GM19328 (cell line): ENCODE results near the gene TET1.
"Not testable (repeated sequence)": the region's sequence is repeated elsewhere in the genome, so short reads cannot be mapped to it uniquely, and the experiment has no call there.

Experiments used
- ATAC-seq: cut with Tn5 transposase; IDR thresholded peaks from one replicate; pipeline ENCODE4 v1.9.1; 2021; ENCODE audit warnings: mild to moderate bottlenecking, moderate library complexity; ENCODE audit not compliant: unreplicated experiment

Gene TET1

DNA sequence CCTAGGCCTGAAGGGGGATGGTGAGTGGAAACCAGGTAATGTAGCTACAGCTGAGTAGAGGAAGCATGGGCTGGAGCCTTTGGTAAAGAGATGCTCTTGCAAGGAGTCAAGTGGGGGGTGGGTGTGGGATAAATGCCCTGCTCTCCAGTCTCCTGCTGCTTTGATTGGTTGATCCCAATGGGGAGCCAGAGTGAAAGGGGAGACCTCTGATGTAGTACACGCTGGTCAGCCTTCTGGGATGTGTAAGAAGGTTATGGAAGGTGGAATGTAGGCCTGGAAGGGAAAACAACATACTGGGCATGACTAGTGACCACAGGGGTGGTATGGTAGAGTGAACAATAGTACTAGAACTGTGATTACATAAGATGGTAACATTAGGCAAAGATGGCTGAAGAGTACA is 44.3 kb downstream of the TET1 start:
- no peak for ATAC-seq

DNA sequence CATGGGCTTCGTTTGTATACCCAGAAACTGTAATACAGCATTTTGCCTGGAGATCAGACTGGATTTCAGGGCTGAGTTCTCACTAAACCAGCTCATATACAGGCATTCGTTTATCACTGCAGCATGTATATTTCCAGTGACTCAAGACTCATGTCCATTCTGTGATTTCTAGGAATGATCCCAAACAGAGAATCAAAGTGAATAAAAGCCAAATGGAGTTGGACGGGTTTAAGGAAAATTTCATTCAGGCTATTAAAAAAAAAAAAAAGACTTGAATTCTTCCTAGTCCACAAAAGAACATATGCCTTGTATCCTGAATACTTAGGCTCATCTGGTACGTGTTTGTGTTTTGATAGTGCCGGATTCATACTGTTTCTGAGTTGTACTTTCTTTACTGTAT is 46.8 kb downstream of the TET1 start:
- no peak for ATAC-seq

DNA sequence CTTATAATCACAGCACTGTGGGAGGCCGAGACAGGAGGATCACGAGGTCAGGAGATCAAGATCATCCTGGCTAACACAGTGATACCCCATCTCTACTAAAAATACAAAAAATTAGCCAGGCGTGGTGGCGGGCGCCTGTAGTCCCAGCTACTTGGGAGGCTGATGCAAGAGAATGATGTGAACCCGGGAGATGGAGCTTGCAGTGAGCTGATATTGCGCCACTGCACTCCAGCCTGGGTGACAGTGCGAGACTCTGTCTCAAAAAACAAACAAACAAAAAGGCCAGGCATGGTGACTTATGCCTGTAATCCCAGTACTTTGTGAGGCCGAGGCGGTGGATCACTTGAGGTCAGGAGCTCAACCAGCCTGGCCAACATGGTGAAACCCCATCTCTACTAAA is 49.9 kb downstream of the TET1 start:
- not testable (repeated sequence) for ATAC-seq

DNA sequence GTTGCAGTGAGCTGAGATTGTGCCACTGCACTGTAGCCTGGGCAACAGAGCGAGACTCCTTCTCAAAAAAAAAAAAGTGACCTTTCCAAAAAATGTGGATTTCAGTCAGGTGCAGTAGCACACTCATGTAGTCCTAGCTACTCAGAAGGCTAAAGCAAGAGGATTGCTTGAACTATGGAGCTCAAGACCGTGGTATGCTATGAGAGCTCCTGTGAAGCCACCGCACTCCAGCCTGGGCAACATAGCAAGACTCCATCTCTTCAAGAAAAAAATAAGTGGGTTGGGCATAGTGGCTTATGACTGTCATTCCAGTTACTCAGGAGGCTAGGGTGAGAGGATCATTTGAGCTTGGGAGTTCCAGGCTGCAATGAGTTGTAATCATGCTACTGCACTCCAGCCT is 51.1 kb downstream of the TET1 start:
- no peak for ATAC-seq

DNA sequence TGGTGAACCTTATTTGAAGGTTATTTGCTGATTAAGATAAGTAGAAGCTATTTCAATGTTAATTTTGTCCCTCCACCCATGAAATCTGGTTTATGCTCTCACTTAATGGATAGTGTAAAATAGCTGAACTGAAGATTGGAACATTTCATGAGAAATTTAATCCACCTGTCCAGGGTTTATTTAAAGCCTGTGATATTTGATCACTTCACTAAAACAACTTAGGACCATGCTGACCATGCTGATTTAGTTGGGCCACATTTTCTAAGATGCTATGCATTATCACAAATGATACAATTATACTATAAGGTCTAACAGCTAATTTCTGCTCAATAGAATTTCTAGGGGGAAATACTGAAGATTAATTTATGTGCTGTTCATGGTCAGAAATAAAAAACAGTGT is 53.8 kb downstream of the TET1 start:
- ATAC-seq = not testable (repeated sequence)

DNA sequence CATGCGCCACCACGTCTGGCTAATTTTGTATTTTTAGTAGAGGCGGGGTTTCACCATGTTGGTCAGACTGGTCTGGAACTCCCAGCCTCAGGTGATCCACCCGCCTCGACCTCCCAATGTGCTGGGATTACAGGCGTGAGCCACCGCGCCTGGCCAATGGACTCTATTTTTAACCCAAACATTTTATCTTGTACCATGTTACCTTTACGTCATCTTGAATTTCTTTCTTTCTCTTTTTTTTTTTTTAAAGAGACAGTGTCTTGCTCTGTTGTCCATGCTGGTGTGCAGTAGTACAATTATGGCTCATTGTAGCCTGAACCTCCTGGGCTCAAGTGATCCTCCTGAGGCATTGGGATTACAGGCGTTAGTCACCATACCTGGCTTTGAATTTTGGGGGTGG is 57.6 kb downstream of the TET1 start:
- ATAC-seq = not testable (repeated sequence)

DNA sequence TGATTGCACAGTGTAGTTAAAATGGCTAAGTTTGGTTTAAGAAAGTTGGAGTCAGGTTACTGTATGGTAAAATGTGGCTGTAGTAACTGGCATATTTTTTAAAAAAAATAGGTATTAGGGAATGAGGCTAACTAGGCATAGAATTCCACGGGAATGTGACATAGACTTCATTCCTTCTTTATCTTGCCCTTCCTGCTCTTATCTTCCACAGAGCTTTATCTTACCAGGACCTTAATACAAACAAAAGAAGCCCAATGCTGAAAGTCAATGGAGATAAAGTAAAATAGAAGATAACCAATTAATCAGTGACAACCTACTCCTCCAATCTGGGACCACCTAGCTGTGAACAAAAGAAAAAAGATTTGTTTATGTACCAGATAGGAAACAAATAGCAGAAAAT is 58.1 kb downstream of the TET1 start:
- ATAC-seq = no peak

DNA sequence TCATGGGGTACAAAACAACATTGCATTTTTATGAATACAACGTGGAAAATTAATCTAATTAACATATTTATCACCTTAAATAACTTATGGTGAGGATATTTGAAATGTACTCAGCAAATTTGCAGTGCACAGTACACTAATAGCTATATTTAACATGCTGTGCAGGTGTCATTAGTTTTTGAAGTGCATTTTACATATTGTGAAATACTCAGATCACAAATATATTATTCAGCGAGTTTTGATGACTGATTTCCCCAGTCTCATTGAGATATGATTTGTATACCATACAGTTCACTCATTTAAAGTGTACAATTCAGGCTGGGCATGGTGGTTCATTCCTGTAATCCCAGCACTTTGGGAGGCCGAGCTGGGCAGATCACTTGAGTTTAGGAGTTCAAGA is 59.5 kb downstream of the TET1 start:
- no peak for ATAC-seq

DNA sequence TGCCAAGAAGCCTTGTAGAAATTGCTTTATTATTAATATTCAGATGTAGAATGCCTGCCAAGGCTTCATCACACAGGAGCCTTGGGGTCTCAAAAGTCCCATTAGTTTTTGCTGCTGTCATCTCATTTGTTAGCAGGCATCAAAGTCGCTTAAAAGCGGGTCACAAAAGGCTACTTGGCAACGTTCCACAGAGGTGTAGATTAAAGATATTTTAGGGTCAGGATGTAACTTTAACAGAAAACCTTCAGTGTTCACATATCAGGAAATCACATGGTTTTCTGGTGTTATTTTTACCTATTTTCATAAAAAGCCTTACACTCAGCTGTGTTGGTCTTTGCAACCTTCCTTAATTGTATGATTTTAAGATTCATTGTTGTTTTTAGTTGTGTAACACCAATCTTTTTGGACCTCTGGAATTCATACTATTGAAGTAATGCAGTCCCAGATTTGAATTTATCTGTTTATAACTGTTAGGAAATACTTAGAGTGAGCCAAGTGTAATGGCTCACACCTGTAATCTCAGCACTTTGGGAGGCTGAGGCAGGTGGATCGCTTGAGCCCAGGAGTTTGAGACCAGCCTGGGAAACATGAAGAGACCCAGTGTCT is 65.3 kb downstream of the TET1 start:
- ATAC-seq = no peak

DNA sequence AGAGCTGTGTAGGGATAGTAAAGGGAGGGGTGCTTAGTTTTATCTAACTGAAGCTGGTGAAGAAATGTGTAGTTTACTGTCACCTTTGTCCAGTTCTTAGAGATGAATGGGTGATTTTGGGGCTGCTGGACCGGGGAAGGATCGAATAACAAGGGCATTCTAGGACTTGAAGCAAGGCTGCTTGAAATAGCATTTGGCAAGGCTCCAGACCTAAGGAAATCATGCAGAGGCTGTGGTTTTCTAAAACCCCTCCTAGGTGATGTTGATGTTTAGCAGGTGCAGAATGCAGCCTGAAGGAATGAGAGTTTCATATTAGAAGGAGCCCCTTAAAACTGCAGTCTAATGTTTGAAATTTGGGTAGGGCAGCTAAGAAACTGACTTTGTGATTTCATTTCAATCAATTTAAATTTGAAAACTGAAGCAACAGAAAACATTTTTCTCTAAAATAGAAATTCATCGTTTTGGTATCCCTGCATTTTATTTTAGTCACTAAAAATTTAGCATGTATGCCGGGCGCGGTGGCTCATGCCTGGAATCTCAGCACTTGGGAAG is 68.5 kb downstream of the TET1 start:
- no peak for ATAC-seq

DNA sequence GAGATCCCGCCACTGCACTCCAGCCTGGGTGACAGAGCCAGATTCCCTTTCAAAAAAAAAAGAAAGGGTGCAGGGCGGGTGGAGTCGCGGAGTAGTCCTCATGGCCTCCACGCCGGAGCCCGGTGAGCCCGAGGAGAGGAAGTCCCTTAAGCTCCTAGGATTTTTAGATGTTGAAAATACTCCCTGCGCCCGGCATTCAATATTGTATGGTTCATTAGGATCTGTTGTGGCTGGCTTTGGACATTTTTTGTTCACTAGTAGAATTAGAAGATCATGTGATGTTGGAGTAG is 72.1 kb downstream of the TET1 start:
- not testable (repeated sequence) for ATAC-seq

DNA sequence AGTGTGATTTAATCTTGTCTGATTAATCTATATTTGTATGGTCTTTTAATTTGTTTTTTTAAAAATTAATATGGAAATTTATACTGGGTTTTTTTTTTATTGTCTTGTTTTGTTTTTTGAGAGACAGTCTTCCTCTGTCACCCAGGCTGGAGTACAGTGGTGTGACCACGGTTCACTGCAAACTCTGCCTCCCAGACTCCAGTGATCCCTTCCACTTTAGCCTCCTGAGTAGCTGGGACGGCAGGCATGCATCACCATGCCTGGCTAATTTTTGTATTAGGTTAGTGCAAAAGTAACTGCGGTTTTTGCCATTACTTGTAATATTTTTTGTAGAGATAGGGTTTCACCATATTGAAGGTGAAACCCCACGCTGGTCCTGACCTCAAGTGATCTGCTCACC is 73.1 kb downstream of the TET1 start:
- no peak for ATAC-seq

DNA sequence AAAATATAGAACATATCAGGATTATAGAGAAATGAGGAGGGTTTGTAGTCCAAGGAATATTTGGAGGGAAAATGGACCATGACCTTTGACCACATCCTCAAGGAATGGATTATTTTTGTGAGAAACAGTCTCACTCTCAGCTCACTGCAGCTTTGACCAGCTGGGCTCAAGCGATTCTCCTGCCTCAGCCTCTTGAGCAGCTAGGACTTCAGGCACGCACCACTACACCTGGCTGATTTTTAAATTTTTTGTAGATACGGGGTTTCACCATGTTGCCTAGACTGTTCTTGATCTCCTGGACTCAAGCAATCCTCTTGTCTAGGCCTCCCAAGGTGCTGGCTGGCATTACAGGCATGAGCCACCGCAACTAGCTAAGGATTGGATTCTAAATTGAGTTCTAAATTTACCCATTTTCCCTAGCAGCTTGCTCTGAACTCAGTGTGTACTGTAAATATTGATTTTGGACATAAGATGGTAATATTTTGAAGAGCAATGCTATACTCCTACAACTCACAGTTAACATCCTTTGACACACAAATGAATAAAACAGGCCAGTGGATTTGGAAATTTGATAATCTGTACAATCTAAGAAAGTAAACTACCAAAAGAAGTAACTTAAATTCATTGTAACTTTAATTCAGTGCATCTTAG is 73.8 kb downstream of the TET1 start:
- no peak for ATAC-seq

DNA sequence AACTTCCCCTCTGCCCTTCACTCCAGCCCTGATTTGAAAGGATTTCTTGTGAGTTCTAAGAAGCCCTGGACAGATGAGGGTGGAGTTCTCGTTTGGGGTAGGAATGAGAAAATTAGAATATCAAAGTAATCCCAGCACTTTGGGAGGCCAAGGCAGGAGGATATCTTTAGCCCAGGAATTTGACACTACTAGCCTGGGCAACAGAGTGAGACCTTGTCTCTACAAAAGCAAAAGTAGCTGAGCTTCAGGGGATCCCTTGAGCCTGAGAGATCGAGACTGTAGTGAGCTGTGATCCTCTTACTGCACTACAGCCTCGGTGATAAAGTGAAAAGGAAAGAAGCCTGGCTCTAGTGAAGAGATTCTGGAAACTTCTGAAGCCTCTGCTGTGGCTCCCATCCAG is 76.2 kb downstream of the TET1 start:
- ATAC-seq = no peak

DNA sequence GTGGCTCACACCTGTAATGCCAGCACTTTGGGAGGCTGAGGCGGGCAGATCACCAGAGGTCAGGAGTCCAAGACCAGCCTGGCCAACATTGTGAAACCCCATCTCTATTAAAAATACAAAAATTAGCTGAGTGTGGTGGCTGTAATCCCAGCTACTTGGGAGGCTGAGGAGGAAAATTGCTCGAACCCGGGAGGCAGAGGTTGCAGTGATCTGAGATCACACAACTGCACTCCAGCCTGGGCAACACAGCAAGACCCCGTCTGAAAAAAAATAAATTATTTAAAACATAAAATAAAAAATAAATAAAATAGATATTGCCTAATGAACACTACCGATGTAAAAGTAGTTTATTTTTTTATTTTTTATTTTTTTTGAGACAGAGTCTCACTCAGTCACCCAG is 83.4 kb downstream of the TET1 start:
- ATAC-seq = not testable (repeated sequence)

DNA sequence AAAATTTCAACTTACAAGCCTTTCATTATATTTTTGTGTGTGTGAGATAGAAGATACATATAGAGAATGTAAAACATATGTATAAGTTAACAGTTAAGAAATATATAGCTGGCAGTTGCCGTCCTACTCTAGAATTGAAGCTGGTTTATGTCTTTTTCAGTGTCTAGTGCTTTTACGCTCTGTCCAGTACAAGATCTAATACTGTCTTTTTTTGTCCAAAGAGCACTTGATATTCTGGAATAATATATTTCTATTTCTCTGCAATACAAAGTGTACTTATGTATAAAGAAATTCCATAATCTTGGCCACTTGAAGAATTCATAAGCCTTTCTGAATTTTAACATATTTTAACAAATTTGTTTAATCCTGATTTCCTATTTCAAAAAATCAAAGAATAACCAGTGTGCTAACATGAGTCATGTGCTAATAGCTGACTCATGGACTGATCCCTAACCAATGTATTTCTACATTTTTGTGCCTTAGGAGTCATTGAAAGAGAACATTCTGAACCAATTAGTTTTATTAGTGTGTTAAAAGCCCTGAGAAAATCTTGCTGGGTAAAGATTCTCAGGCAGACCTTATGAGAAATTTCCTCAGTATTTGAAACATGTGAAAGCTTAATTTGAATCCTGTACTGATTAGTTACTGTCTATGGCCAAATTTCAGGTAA is 87.7 kb downstream of the TET1 start:
- ATAC-seq = no peak

DNA sequence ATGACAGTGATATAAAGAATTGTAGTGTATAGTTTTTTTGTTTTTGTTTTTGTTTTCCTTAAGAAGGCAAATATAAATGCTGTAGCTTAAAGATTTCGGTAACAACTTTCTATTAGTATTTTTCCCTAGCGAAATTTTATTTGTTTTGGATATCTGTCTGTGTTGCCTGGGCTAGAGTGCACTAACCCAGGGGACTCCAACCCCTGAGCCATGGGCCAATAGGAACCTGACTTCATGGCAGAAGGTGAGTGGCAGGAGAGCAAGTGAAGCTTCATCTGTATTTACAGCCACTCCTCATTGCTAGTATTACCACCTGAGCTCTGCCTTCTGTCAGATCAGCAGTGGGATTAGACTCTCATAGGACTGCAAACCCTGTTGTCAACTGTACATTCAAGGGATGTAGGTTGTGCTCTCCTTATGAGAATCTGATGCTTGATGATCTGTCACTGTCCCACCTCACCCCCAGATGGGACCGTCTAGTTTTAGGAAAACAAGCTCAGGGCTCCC is 95.5 kb downstream of the TET1 start:
- ATAC-seq = no peak

DNA sequence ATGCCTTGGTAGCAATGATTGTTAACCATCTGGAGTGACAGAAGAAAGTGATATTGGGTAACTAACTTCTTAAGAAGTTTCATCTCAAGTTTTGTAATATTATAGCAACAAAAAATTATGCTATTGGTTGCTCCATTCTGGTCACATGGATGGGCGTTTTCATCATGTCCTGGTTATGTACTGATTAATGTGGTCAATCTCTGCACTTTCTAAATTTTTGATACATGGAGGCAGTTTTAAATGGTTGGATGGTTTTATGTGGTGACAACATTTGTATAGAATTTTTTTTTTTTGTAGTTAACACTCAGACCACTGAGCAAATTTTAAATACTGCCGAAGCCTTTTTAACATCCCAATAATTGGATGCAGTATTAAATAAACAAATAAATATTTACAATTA is 105.7 kb downstream of the TET1 start:
- no peak for ATAC-seq

DNA sequence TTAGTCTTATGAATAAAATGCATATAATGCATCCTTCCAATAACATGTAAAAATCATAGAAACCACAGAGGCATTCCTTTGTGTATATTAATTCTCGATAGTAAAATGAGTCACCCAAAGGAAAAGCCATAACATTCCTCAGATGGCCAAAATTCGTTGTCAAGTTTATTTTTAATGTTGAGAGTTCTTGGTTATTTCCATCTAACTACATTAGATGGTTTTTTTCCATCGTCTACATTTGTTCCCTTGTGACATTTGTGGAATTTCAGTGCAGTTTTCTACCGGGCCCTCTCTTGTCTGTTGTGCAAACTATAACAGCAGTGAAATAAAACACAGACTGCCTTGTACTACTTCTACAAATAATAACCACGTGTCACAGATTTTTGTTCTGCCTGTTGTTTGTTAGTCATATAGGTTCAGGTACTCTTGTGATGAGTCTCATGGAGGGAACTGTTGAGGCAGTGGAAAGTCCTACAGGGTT is 106.2 kb downstream of the TET1 start:
- ATAC-seq = no peak

DNA sequence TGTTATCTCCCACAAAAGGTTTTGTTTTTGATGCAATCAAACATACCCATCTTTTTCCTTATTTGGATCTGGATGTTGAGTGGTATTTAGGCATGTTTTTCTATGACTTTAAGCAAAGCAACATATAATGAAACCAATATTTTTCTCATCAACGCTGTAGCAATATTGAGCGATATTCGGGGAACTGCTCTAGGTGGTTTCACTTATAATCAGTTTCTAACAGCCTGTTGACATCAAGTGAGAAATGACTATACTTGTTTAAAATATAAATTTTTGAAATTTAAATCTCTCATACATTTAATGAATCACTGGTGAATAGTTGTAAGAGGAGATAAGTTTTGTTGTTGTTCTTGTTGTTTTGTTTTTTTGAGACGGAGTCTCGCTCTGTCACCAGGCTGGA is 108.1 kb downstream of the TET1 start:
- ATAC-seq = no peak

DNA sequence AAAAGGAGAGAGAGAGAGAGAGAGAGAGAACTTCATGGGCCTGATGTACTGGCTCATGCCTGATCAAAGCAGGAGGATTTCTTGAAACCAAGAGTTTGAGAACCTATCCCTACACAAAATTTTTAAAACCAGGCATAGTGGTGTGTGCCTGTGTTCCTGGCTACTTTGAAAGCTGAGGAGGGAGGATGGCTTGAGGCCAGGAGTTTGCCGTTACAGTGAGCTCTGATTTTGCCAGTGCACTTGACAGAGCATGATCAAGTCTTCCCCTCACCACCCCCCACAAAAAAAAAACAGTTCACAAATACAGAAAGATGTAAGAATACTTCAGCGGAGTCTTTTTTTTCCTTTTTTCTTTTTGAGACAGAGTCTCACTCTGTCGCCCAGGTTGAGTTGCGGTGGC is 108.8 kb downstream of the TET1 start:
- no peak for ATAC-seq

DNA sequence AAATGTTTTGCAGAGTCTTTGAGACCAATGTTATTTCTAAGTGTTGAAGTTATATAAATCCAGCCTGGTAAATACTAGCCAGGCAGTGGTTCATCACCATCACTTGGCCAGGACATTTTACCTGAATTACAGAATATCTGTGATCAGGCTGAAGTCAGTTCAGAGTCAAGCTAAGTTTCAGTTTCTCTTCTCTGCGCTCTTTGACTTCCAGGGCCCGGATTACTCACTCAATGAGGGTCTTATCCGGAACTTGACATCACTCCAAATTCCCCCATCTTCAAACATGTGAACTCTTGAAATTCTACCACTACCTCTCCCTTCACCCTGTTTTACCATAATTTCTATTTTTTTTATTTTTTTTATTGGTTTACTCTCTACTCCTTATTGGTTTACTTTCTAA is 124.3 kb downstream of the TET1 start:
- no peak for ATAC-seq
